HCT116 (cell line): ENCODE data around the gene TCL1B. TPM values are rescaled to one million over a fixed set of nuclear protein-coding genes. Genes with fewer than 3 reads are reported as not detected.

Source experiments
- ATAC-seq: fragments of 200-7000 bp; cut with Tn5 transposase; 2 replicates; pipeline ENCODE4 v1.9.1; 2020; ENCODE audit warnings: mild to moderate bottlenecking, moderate library complexity
- BruUV-seq: library from RNA; stranded (reverse); fragments of 400-500 nt; replicated peaks from 2 replicates; lab custom pipeline; 2021; lab: Mats Ljungman, UMichigan
- CTCF ChIA-PET: fragments of 300-600 bp; sonication (Branson Sonifier 250); formaldehyde crosslinking; loops from one replicate; lab custom pipeline; 2021; ENCODE audit warnings: antibody characterized with exemption; lab: Charles Lee
- POLR2A ChIA-PET: fragments of 300-600, 350-600 bp; sonication (Branson Sonifier 250); formaldehyde crosslinking; loops from one replicate; lab custom pipeline; 2021; ENCODE audit warnings: antibody characterized with exemption; lab: Charles Lee
- RAD21 ChIA-PET, 2 experiments: fragments of 300-600 bp; sonication (Branson Sonifier 250); formaldehyde crosslinking; loops; one replicate each; lab custom pipeline; 2023; ENCODE audit warnings: low total read pairs in 2 of 2; ENCODE audit not compliant: uncharacterized antibody in 2 of 2, unreplicated experiment in 2 of 2, low non-redundant PET in 1 of 2; lab: Charles Lee
- DNase-seq: peaks from one replicate; pipeline ENCODE4 v3.0.0-alpha.2; 2010; ENCODE audit warnings: low read depth, low spot score
- H2AFZ ChIP-seq: fragments of 200-600 bp; shearing (Covaris generic), sonication (generic); 2 replicates; pipeline ENCODE4 v1.6.1; 2017; ENCODE audit warnings: low read depth, mixed run types, mixed read lengths, antibody characterized with exemption, low read length; ENCODE audit not compliant: poor library complexity, severe bottlenecking
- H3K27ac ChIP-seq: 2 replicates; pipeline ENCODE4 v1.5.1; 2012; ENCODE audit warnings: low read depth, low read length
- H3K27me3 ChIP-seq: fragments of 200-600 bp; sonication (generic); 2 replicates; pipeline ENCODE4 v1.6.1; 2016; ENCODE audit warnings: mixed run types, low read length, mixed read lengths; ENCODE audit not compliant: insufficient read depth
- H3K36me3 ChIP-seq, 2 experiments: fragments of 200-500 bp in 1 of 2; fragments of 200-600 bp in 1 of 2; sonication (Bioruptor generic) in 1 of 2; sonication (generic) in 1 of 2; 2 replicates each; pipeline versions ENCODE4 v1.5.1 to v1.6.1; 2014 to 2016; ENCODE audit warnings: low read length in 2 of 2, inconsistent platforms in 1 of 2, mixed read lengths in 1 of 2, mixed run types in 1 of 2; ENCODE audit not compliant: insufficient read depth in 2 of 2, control insufficient read depth in 1 of 2
- H3K4me1 ChIP-seq, 2 experiments: fragments of 200-600 bp in 1 of 2; sonication (generic) in 1 of 2; 2 replicates each; pipeline versions ENCODE4 v1.5.1 to v1.6.1; 2012 to 2017; ENCODE audit warnings: low read length in 2 of 2, inconsistent platforms in 1 of 2, mild to moderate bottlenecking in 1 of 2, mixed read lengths in 1 of 2, mixed run types in 1 of 2, moderate library complexity in 1 of 2; ENCODE audit not compliant: insufficient read depth in 2 of 2, control insufficient read depth in 1 of 2
- H3K4me2 ChIP-seq: fragments of 200-600 bp; sonication (generic); 2 replicates; pipeline ENCODE4 v1.6.1; 2017; ENCODE audit warnings: mixed run types, low read length, mixed read lengths
- H3K4me3 ChIP-seq, 2 experiments: fragments of 200-600 bp in 1 of 2; sonication (generic) in 1 of 2; replicated peaks in 1 of 2; 2 replicates each; pipeline ENCODE4 v1.5.1; 2011 to 2016; ENCODE audit warnings: low read length in 2 of 2, control low read depth in 1 of 2, low read depth in 1 of 2, mild to moderate bottlenecking in 1 of 2, mixed read lengths in 1 of 2, mixed run types in 1 of 2
- H3K79me2 ChIP-seq: fragments of 200-600 bp; sonication (generic); 2 replicates; pipeline ENCODE4 v1.6.1; 2017; ENCODE audit warnings: mild to moderate bottlenecking, mixed run types, low read length, moderate library complexity, mixed read lengths; ENCODE audit not compliant: insufficient read depth
- H3K9ac ChIP-seq: fragments of 200-600 bp; sonication (generic); 2 replicates; pipeline ENCODE4 v1.6.1; 2016; ENCODE audit warnings: low read length, mixed read lengths
- H3K9me2 ChIP-seq: fragments of 200-600 bp; sonication (generic), shearing (Covaris generic); 2 replicates; pipeline ENCODE4 v1.6.1; 2017; ENCODE audit warnings: mixed run types, mild to moderate bottlenecking, moderate library complexity; ENCODE audit not compliant: insufficient read depth
- H3K9me3 ChIP-seq, 2 experiments: fragments of 200-500 bp in 1 of 2; fragments of 200-600 bp in 1 of 2; sonication (Bioruptor generic) in 1 of 2; sonication (generic) in 1 of 2; 2 replicates each; pipeline ENCODE4 v1.6.1; 2014 to 2017; ENCODE audit warnings: low read length in 2 of 2, mixed read lengths in 2 of 2, inconsistent platforms in 1 of 2, low read depth in 1 of 2, mild to moderate bottlenecking in 1 of 2, mixed run types in 1 of 2, moderate library complexity in 1 of 2; ENCODE audit not compliant: control insufficient read depth in 1 of 2, insufficient read depth in 1 of 2
- H4K20me1 ChIP-seq: fragments of 200-600 bp; sonication (generic), shearing (Covaris generic); 2 replicates; pipeline ENCODE4 v1.6.1; 2017; ENCODE audit warnings: mixed run types, mild to moderate bottlenecking, moderate library complexity; ENCODE audit not compliant: insufficient read depth
- EZH2phosphoT487 ChIP-seq: fragments of 200-600 bp; IDR thresholded peaks from 2 replicates; pipeline ENCODE4 v1.6.1; 2018; ENCODE audit warnings: antibody characterized with exemption, borderline replicate concordance
- MAX ChIP-seq: IDR thresholded peaks from 2 replicates; pipeline ENCODE4 v1.6.1; 2012
- SP1 ChIP-seq: IDR thresholded peaks from 2 replicates; pipeline ENCODE4 v1.6.1; 2012; ENCODE audit warnings: low read depth
- intact Hi-C: fragments of 100-400 bp; cut with micrococcal nuclease; formaldehyde crosslinking; loops from 2 replicates; pipeline ENCODE4 v1.10.0; 2022
- total RNA-seq: library from RNA; stranded (reverse); gene quantifications from one replicate; pipeline ENCODE4 v1.2.1, GENCODE V29; 2021; ENCODE audit not compliant: unreplicated experiment
- TF ChIP-seq, protein P1 (sequence below): IDR thresholded peaks from 2 replicates; pipeline ENCODE4 v1.6.1; 2012; ENCODE audit warnings: low read depth
- TF ChIP-seq, protein P2 (sequence below): IDR thresholded peaks from 2 replicates; pipeline ENCODE4 v1.6.1; 2011; ENCODE audit warnings: mild to moderate bottlenecking, low read length, moderate library complexity; ENCODE audit not compliant: insufficient replicate concordance; ENCODE audit errors: extremely low read depth

The TCL1B gene
- total RNA-seq, 1 experiment from 2014 or later, result not detected

DNA sequence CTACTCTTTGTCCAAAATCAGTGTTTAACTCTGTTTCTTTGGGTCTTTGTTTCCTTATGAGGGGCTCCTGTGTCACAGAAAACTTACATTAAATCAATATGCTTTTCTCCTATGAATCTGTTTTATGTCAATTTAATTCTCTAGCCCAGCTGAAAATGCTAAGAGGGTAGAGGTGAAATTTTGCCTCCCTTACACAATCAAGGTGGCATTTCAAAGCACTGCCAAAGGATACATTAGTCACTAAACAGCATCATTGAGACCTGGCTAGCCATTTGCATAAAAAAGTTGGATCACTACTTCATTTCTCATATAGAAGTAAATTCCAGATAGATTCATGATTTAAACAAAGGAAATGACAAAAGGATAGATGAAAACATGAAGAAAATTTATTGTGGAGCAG lies 12.1 kb downstream of the TCL1B start:
- intact Hi-C loops, result no loop called here
- CTCF ChIA-PET, result no interaction called here
- no TSS peak for BruUV-seq

More for the DNA sequence above, 12.1 kb downstream of the TCL1B start:
- TF ChIP-seq MAX (no peak), SP1 (no peak), EZH2phosphoT487 (no peak)
- TF ChIP-seq, protein P1, sequence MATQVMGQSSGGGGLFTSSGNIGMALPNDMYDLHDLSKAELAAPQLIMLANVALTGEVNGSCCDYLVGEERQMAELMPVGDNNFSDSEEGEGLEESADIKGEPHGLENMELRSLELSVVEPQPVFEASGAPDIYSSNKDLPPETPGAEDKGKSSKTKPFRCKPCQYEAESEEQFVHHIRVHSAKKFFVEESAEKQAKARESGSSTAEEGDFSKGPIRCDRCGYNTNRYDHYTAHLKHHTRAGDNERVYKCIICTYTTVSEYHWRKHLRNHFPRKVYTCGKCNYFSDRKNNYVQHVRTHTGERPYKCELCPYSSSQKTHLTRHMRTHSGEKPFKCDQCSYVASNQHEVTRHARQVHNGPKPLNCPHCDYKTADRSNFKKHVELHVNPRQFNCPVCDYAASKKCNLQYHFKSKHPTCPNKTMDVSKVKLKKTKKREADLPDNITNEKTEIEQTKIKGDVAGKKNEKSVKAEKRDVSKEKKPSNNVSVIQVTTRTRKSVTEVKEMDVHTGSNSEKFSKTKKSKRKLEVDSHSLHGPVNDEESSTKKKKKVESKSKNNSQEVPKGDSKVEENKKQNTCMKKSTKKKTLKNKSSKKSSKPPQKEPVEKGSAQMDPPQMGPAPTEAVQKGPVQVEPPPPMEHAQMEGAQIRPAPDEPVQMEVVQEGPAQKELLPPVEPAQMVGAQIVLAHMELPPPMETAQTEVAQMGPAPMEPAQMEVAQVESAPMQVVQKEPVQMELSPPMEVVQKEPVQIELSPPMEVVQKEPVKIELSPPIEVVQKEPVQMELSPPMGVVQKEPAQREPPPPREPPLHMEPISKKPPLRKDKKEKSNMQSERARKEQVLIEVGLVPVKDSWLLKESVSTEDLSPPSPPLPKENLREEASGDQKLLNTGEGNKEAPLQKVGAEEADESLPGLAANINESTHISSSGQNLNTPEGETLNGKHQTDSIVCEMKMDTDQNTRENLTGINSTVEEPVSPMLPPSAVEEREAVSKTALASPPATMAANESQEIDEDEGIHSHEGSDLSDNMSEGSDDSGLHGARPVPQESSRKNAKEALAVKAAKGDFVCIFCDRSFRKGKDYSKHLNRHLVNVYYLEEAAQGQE, result no peak
- TF ChIP-seq, protein P2, sequence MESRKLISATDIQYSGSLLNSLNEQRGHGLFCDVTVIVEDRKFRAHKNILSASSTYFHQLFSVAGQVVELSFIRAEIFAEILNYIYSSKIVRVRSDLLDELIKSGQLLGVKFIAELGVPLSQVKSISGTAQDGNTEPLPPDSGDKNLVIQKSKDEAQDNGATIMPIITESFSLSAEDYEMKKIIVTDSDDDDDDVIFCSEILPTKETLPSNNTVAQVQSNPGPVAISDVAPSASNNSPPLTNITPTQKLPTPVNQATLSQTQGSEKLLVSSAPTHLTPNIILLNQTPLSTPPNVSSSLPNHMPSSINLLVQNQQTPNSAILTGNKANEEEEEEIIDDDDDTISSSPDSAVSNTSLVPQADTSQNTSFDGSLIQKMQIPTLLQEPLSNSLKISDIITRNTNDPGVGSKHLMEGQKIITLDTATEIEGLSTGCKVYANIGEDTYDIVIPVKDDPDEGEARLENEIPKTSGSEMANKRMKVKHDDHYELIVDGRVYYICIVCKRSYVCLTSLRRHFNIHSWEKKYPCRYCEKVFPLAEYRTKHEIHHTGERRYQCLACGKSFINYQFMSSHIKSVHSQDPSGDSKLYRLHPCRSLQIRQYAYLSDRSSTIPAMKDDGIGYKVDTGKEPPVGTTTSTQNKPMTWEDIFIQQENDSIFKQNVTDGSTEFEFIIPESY, result no peak
- H3K79me2 ChIP-seq, result no peaks in the 10 kb centered on the region
- ChIA-PET RAD21 (no interaction called here), POLR2A (no interaction called here)
- H3K4me2 ChIP-seq, result no peak overlapping the region
- no peak for ATAC-seq
- no peaks in the 10 kb centered on the region for H3K9me3 ChIP-seq
- H3K27ac ChIP-seq, result no peak overlapping the region
- H2AFZ ChIP-seq, result no peak overlapping the region
- no peaks in the 10 kb centered on the region for H4K20me1 ChIP-seq
- no peaks in the 10 kb centered on the region for H3K9me2 ChIP-seq
- DNase-seq, result no peak
- no peak overlapping the region for H3K9ac ChIP-seq
- no peak overlapping the region for H3K4me3 ChIP-seq
- H3K4me1 ChIP-seq, result peaks cover 0 to 4% of the 10 kb centered on the region in 2 experiments; a peak in 1 of 4 replicates
- peaks cover 49% of the 10 kb centered on the region for H3K27me3 ChIP-seq
- H3K36me3 ChIP-seq, result no peaks in the 10 kb centered on the region
